IPS-18a (cell line): ENCODE data around the gene CDH4.

ENCODE experiments used
- H3K27ac ChIP-seq: one replicate; pipeline ENCODE4 v1.5.1; 2013; ENCODE audit warnings: low read length
- H3K27me3 ChIP-seq: one replicate; pipeline ENCODE4 v1.6.1; 2013; ENCODE audit warnings: mild to moderate bottlenecking, low read length; ENCODE audit not compliant: control insufficient read depth, insufficient read depth
- H3K36me3 ChIP-seq: one replicate; pipeline ENCODE4 v1.6.1; 2013; ENCODE audit warnings: low read depth, low read length; ENCODE audit not compliant: control insufficient read depth
- H3K4me1 ChIP-seq: one replicate; pipeline ENCODE4 v1.6.1; 2013; ENCODE audit warnings: low read depth, low read length; ENCODE audit not compliant: control insufficient read depth
- H3K4me3 ChIP-seq: one replicate; pipeline ENCODE4 v1.5.1; 2013; ENCODE audit warnings: low read length
- H3K9ac ChIP-seq: one replicate; pipeline ENCODE4 v1.6.1; 2013; ENCODE audit warnings: mild to moderate bottlenecking, low read length, moderate library complexity
- H3K9me3 ChIP-seq: one replicate; pipeline ENCODE4 v1.6.1; 2013; ENCODE audit warnings: low read depth, low read length; ENCODE audit not compliant: control insufficient read depth

Gene CDH4

GRCh38 chr20:61556673-61557072, 304.6 kb downstream of the CDH4 start:
- no peaks in the 10 kb centered on the region for H3K36me3 ChIP-seq
- no peak overlapping the region for H3K27ac ChIP-seq
- no peaks in the 10 kb centered on the region for H3K27me3 ChIP-seq
- H3K4me1 ChIP-seq: peaks cover 8% of the 10 kb centered on the region
- H3K4me3 ChIP-seq: no peak overlapping the region
- peaks cover 3% of the 10 kb centered on the region for H3K9me3 ChIP-seq
- no peak overlapping the region for H3K9ac ChIP-seq

GRCh38 chr20:61557621-61558020, 305.6 kb downstream of the CDH4 start:
- no peak overlapping the region for H3K4me3 ChIP-seq
- H3K27ac ChIP-seq: no peak overlapping the region
- no peaks in the 10 kb centered on the region for H3K36me3 ChIP-seq
- peaks cover 9% of the 10 kb centered on the region for H3K4me1 ChIP-seq
- no peaks in the 10 kb centered on the region for H3K9me3 ChIP-seq
- H3K27me3 ChIP-seq: no peaks in the 10 kb centered on the region
- no peak overlapping the region for H3K9ac ChIP-seq

DNA sequence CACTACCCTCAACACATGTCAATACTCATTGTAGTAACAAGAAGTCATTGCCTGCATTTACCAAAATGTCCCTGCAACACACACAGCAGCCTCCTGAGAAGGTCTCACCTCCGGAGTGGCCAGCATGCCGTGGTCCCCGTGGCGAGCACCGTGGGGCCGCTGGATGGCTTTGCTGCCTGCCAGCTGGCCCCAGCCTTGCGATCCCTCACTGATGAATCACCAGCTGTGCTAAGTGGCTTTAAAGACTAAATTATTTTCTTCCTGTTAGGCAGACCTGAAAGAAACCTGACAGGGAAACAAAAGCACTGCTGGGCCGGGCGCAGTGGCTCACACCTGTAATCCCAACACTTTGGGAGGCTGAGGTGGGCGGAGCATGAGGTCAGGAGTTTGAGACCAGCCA, 306.7 kb downstream of the CDH4 start:
- no peak overlapping the region for H3K4me3 ChIP-seq
- no peaks in the 10 kb centered on the region for H3K9me3 ChIP-seq
- H3K27ac ChIP-seq: no peak overlapping the region
- no peak overlapping the region for H3K9ac ChIP-seq
- H3K36me3 ChIP-seq: no peaks in the 10 kb centered on the region
- H3K27me3 ChIP-seq: no peaks in the 10 kb centered on the region
- H3K4me1 ChIP-seq: peaks cover 11% of the 10 kb centered on the region

GRCh38 chr20:61559706-61560315, 307.8 kb downstream of the CDH4 start:
- no peaks in the 10 kb centered on the region for H3K36me3 ChIP-seq
- H3K27me3 ChIP-seq: no peaks in the 10 kb centered on the region
- H3K4me3 ChIP-seq: no peak overlapping the region
- no peak overlapping the region for H3K27ac ChIP-seq
- H3K9ac ChIP-seq: no peak overlapping the region
- H3K9me3 ChIP-seq: no peaks in the 10 kb centered on the region
- peaks cover 11% of the 10 kb centered on the region for H3K4me1 ChIP-seq

DNA sequence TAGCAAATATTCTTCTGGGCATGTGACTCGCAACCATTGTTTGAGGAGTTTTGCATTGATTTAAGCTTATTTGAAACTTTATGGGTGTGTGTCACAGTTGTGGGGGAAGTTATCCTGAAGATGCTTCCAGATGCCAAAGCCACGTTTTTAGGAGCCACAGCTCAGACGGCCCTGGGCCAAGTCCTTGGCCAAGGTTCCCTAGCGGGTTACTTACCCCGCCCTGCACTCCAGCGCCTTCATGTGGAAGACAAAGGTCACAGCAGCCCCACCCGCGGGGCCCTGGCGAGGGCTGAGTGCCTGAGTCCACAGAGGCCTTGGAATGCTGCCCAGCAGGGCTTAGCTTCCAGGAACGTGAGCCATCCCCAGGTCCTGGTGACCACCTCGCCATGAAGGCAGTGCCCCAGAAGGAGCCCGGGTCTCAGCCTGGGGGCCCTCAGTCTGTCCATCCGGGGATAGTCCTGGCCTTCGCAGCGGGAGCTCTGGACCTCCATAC, 308.3 kb downstream of the CDH4 start:
- Histone ChIP-seq H3K4me3 (no peak overlapping the region), H3K36me3 (no peaks in the 10 kb centered on the region), H3K27ac (no peak overlapping the region), H3K9me3 (no peaks in the 10 kb centered on the region), H3K27me3 (no peaks in the 10 kb centered on the region), H3K4me1 (peaks cover 11% of the 10 kb centered on the region), H3K9ac (no peak overlapping the region)

GRCh38 chr20:61561111-61561830, 309.2 kb downstream of the CDH4 start:
- no peak overlapping the region for H3K4me3 ChIP-seq
- H3K36me3 ChIP-seq: no peaks in the 10 kb centered on the region
- no peak overlapping the region for H3K9ac ChIP-seq
- H3K27ac ChIP-seq: no peak overlapping the region
- peaks cover 13% of the 10 kb centered on the region for H3K4me1 ChIP-seq
- H3K27me3 ChIP-seq: no peaks in the 10 kb centered on the region
- H3K9me3 ChIP-seq: no peaks in the 10 kb centered on the region

DNA sequence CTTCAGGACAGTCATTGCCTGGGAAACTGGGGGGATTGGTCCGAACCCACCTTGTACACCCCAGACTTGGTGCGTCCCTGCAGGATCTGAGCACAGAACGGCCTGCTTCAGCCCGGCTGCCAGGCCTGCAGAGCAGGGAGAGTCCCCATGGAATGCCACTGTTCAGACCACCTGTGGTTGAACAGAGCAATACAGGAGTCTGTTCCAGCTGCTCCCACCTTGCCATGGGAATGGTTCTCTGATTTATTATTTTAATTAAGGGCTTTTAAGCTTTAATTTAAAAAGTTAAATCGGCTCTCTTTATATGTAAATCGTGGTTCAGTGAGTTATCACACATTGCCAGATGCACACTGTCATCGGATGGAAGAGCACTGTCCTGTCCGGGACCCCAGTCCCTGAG, 310.4 kb downstream of the CDH4 start:
- Histone ChIP-seq H3K4me1 (peaks cover 22% of the 10 kb centered on the region), H3K9ac (no peak overlapping the region), H3K9me3 (no peaks in the 10 kb centered on the region), H3K4me3 (no peak overlapping the region), H3K36me3 (no peaks in the 10 kb centered on the region), H3K27me3 (no peaks in the 10 kb centered on the region), H3K27ac (no peak overlapping the region)

DNA sequence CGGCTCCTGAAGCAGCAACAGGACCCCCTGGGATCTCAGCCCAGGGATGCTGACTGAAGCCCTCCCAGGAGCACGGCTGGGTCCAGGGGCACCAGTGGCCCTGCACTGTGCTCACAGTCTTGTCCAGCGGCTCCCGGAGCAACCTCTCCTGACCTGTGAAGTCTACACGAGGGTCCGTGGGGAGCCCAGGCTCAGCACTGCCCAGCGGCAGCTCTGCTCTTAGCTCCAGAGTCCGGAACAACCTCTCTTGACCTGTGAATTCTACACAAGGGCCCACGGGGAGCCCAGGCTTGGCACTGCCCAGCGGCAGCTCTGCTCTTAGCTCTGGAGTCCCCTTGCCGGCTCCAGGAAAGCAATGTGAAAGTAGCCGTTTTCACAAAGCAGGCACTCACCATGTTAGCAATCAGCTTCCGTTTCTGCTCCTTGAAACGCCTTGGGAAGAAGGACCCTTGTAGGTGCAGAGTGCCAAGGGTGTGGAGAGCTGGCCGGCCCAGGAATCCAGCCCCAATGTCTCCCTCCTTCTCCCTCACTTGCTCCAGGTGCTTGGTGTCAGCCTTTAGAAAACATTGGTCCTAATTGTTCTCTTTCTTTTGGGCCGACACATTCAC, 310.9 kb downstream of the CDH4 start:
- no peaks in the 10 kb centered on the region for H3K27me3 ChIP-seq
- peaks cover 22% of the 10 kb centered on the region for H3K4me1 ChIP-seq
- no peaks in the 10 kb centered on the region for H3K36me3 ChIP-seq
- no peaks in the 10 kb centered on the region for H3K9me3 ChIP-seq
- no peak overlapping the region for H3K27ac ChIP-seq
- no peak overlapping the region for H3K4me3 ChIP-seq
- no peak overlapping the region for H3K9ac ChIP-seq

- Histone ChIP-seq H3K36me3 (no peaks in the 10 kb centered on the region), H3K9me3 (no peaks in the 10 kb centered on the region), H3K4me3 (no peak overlapping the region), H3K27ac (no peak overlapping the region), H3K9ac (no peak overlapping the region), H3K4me1 (peaks cover 21% of the 10 kb centered on the region), H3K27me3 (no peaks in the 10 kb centered on the region)
These were observed 312.6 kb downstream of the CDH4 start for GRCh38 chr20:61564628-61565027.

DNA sequence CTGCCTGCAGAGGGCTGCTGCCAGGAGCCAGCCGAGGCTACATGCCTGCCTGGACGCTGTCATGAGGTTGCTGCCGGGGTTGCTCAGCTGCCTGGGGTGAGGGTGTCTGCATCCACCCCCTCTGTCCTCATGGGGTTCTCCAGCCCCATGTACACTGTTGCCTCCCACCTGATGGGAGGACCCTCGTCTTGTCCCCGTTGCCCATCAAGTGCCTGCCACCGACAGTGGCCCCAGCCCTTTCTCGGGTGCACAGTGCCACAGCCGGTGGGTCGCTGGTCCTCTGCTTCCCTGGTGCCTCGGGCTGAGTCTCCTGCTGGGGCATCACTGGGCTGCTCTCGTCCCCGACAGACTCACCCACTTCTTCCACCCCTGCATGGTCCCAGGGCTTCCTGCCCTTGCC, 313.7 kb downstream of the CDH4 start:
- Histone ChIP-seq H3K27me3 (no peaks in the 10 kb centered on the region), H3K36me3 (no peaks in the 10 kb centered on the region), H3K4me1 (peaks cover 13% of the 10 kb centered on the region), H3K9ac (no peak overlapping the region), H3K4me3 (no peak overlapping the region), H3K9me3 (no peaks in the 10 kb centered on the region), H3K27ac (no peak overlapping the region)

DNA sequence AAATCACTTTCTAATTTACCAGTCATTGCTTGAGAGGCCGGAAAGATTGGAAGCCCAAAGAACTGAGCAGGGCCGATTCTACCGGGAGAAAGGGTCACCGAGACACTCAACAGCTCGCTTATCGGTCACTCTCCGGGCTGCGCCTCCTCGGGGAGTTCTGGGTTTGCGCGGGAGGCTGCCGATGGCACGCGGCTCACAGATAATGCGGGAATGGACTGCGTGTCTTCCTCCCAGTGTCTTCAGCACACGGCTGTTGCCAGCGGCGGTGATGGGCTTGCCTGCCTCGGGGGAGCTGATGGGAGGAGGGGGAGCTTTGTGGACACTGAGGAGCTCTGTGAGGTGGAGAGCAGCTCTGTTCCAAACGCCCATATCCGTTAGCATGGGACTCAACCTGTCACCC, 314.6 kb downstream of the CDH4 start:
- no peak overlapping the region for H3K27ac ChIP-seq
- no peak overlapping the region for H3K9ac ChIP-seq
- H3K9me3 ChIP-seq: no peaks in the 10 kb centered on the region
- H3K4me3 ChIP-seq: no peak overlapping the region
- H3K36me3 ChIP-seq: no peaks in the 10 kb centered on the region
- no peaks in the 10 kb centered on the region for H3K27me3 ChIP-seq
- peaks cover 13% of the 10 kb centered on the region for H3K4me1 ChIP-seq

DNA sequence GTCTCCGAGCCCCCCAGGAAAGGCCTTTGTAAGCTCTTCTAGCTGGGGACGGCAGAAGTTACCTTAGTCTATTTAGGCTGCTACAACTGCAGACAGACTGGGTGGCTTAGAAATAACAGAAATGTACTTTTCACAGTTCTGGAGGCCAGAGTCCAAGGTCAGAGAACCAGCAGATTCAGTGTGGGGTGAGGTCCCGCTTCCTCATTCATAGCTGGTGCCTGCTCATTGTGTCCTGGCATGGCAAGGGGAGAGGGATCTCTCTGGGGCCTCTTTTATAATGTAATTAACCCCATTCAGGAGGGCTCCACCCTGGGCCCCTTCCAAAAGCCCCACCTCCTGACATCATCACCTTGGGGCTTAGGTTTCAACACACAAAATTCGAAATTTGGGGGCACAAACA, 315.1 kb downstream of the CDH4 start:
- Histone ChIP-seq H3K27me3 (no peaks in the 10 kb centered on the region), H3K9me3 (no peaks in the 10 kb centered on the region), H3K27ac (no peak overlapping the region), H3K4me3 (no peak overlapping the region), H3K9ac (no peak overlapping the region), H3K36me3 (no peaks in the 10 kb centered on the region), H3K4me1 (peaks cover 13% of the 10 kb centered on the region)
